ENCODE measurements around the gene EPS8L2. TPM values are rescaled to one million over a fixed set of nuclear protein-coding genes. Genes with fewer than 3 reads are reported as not detected.
A peak's percentile ranks its signal among the peaks of the same experiment; 100 is the strongest.

Gene EPS8L2
- total RNA-seq, 1 experiment from 2014 or later = 92.8 TPM

- H4K5ac ChIP-seq (ENCODE audit: insufficient read length, low read depth, low read length) = no peak overlapping the region
- H3K79me2 ChIP-seq (ENCODE audit: insufficient read depth, low read length) = no peaks in the 10 kb centered on the region
- no CpG with 5 or more reads among the region's 11 CpGs for WGBS (ENCODE audit: extremely low coverage, insufficient read length, low lambda C conversion rate)
- no peak for DNase-seq
- H3K9me3 ChIP-seq (ENCODE audit: control insufficient read depth, low read depth, low read length) = no peaks in the 10 kb centered on the region
- H3K4me1 Mint-ChIP-seq = 0 out of 4 replicates have a peak, but pooled peaks cover 0 to 3% of the 10 kb centered on the region in 2 experiments
- no peak overlapping the region for H2AK5ac ChIP-seq (ENCODE audit: insufficient read length, low read length)
- no peak overlapping the region for H2BK15ac ChIP-seq (ENCODE audit: low read depth, low read length)
- H4K20me1 ChIP-seq (ENCODE audit: control insufficient read depth, insufficient read depth, insufficient read length) = no peaks in the 10 kb centered on the region
- H3K27ac ChIP-seq (ENCODE audit: insufficient read length, low read depth, low read length) = no peak overlapping the region
- no peak overlapping the region for H3K56ac ChIP-seq (ENCODE audit: insufficient read length, low read depth, low read length)
- H2BK12ac ChIP-seq (ENCODE audit: insufficient read length, low read depth, low read length) = no peak overlapping the region
- no peak overlapping the region for H3K4ac ChIP-seq (ENCODE audit: low read depth, low read length)
- H2BK20ac ChIP-seq (ENCODE audit: low read depth, low read length, poor library complexity, severe bottlenecking) = no peak overlapping the region
- TF ChIP-seq CTCF (conservative IDR thresholded peaks at IDR 0.05) = no peak
- H4K8ac ChIP-seq (replicated peaks; ENCODE audit: insufficient read length, low read depth, low read length) = no peak overlapping the region
- no peak overlapping the region for H3K23ac ChIP-seq (ENCODE audit: insufficient read length, low read depth, low read length)
- H3K4me3 Mint-ChIP-seq = no peak overlapping the region
- no peak overlapping the region for H3T11ph ChIP-seq (ENCODE audit: low read length)
- no peak overlapping the region for H3K4me2 ChIP-seq (ENCODE audit: insufficient read depth, insufficient read length, low read length)
- no peak overlapping the region for H3K9ac ChIP-seq (ENCODE audit: extremely low read depth, insufficient read length, low read length)
- H3K18ac ChIP-seq (ENCODE audit: insufficient read length, low read depth, low read length) = peak overlapping the region; percentile 11
- no peak overlapping the region for H2AFZ ChIP-seq (ENCODE audit: low read length)
- no peak overlapping the region for H4K91ac ChIP-seq (ENCODE audit: insufficient read length, low read depth, low read length)
- no peak overlapping the region for H3K14ac ChIP-seq (ENCODE audit: insufficient read depth, low read length)
- H3K27ac Mint-ChIP-seq = peak overlapping the region; percentile 44 to 81 (median 64); a peak in 3 of 7 replicates
- H3K27me3 ChIP-seq (ENCODE audit: insufficient read depth, low read length) = no peaks in the 10 kb centered on the region
- H3K79me1 ChIP-seq (ENCODE audit: insufficient read depth, low read depth, low read length, poor library complexity, severe bottlenecking) = no peaks in the 10 kb centered on the region
- no peak overlapping the region for H2BK120ac ChIP-seq (ENCODE audit: low read depth, low read length, poor library complexity, severe bottlenecking)
- no peaks in the 10 kb centered on the region for H3K4me1 ChIP-seq (ENCODE audit: insufficient read depth, low read length)
- H3K36me3 Mint-ChIP-seq (ENCODE audit: insufficient read depth in 1 of 3, low read depth in 3 of 3) = peaks cover 18 to 50% (median 39%) of the 10 kb centered on the region in 3 experiments; a peak in 6 of 7 replicates
- H2BK5ac ChIP-seq (ENCODE audit: insufficient read length, low read length) = no peak overlapping the region
- H3K23me2 ChIP-seq (ENCODE audit: insufficient read length, low read depth, low read length, poor library complexity, severe bottlenecking) = no peaks in the 10 kb centered on the region
- no peaks in the 10 kb centered on the region for H3K9me3 Mint-ChIP-seq
- no peaks in the 10 kb centered on the region for H3K27me3 Mint-ChIP-seq (ENCODE audit: low read depth)
Measured at GRCh38 chr11:665704-666281, 40.2 kb upstream of the EPS8L2 start.
